Loucy (cell line): Measurements from ENCODE around the gene FARP1.

Source experiments
- H2AFZ ChIP-seq: fragments of 200-600 bp; sonication (generic); 2 replicates; pipeline ENCODE4 v1.6.0; 2016; ENCODE audit warnings: antibody characterized with exemption, mild to moderate bottlenecking, low read length, moderate library complexity
- H3F3A ChIP-seq: fragments of 200-600 bp; 2 replicates; pipeline ENCODE4 v1.6.0; 2016; ENCODE audit warnings: antibody characterized with exemption, low read depth, mild to moderate bottlenecking
- H3K27me3 ChIP-seq: fragments of 200-600 bp; sonication (generic); 2 replicates; pipeline ENCODE4 v1.6.1; 2014; ENCODE audit warnings: low read length, mild to moderate bottlenecking; ENCODE audit not compliant: insufficient read depth, poor library complexity, severe bottlenecking
- H3K36me3 ChIP-seq: fragments of 200-600 bp; sonication (generic); 2 replicates; pipeline ENCODE4 v1.6.1; 2016; ENCODE audit warnings: low read length; ENCODE audit not compliant: insufficient read depth
- H3K4me1 ChIP-seq: fragments of 200-600 bp; sonication (generic); 2 replicates; pipeline ENCODE4 v1.5.1; 2014; ENCODE audit warnings: low read length, mild to moderate bottlenecking; ENCODE audit not compliant: insufficient read depth, poor library complexity, severe bottlenecking
- H3K4me2 ChIP-seq: fragments of 200-600 bp; sonication (generic); 2 replicates; pipeline ENCODE4 v1.6.0; 2014; ENCODE audit warnings: antibody characterized with exemption, low read length, low read depth, mild to moderate bottlenecking; ENCODE audit not compliant: poor library complexity, severe bottlenecking
- H3K4me3 ChIP-seq: fragments of 200-600 bp; sonication (generic); 2 replicates; pipeline ENCODE4 v1.5.1; 2014; ENCODE audit warnings: low read length, mild to moderate bottlenecking, mixed read lengths; ENCODE audit not compliant: poor library complexity, severe bottlenecking
- H3K79me2 ChIP-seq: fragments of 200-600 bp; sonication (generic); 2 replicates; pipeline ENCODE4 v1.6.1; 2014; ENCODE audit warnings: low read length; ENCODE audit not compliant: insufficient read depth
- H3K9ac ChIP-seq: fragments of 200-600 bp; sonication (generic); 2 replicates; pipeline ENCODE4 v1.6.0; 2014; ENCODE audit warnings: mild to moderate bottlenecking, low read depth, low read length, moderate library complexity; ENCODE audit not compliant: poor library complexity, severe bottlenecking
- H3K9me2 ChIP-seq: fragments of 200-600 bp; sonication (generic); replicated peaks from 2 replicates; pipeline ENCODE4 v1.6.1; 2016; ENCODE audit warnings: low read depth, low read length, mixed read lengths
- H3K9me3 ChIP-seq: fragments of 200-600 bp; sonication (generic); 2 replicates; pipeline ENCODE4 v1.6.1; 2014; ENCODE audit warnings: mild to moderate bottlenecking, antibody characterized with exemption, low read length, low read depth; ENCODE audit not compliant: insufficient read depth
- H4K20me1 ChIP-seq: fragments of 200-600 bp; sonication (generic); 2 replicates; pipeline ENCODE4 v1.6.0; 2014; ENCODE audit warnings: antibody characterized with exemption, low read length, mild to moderate bottlenecking; ENCODE audit not compliant: insufficient read depth, poor library complexity, severe bottlenecking
- CTCF ChIP-seq: fragments of 200-600 bp; sonication (generic); conservative IDR thresholded peaks from 2 replicates; pipeline ENCODE4 v1.5.1; 2014; ENCODE audit warnings: mild to moderate bottlenecking, antibody characterized with exemption, low read length
- EZH2phosphoT487 ChIP-seq: fragments of 200-600 bp; IDR thresholded peaks from 2 replicates; pipeline ENCODE4 v1.6.1; 2018; ENCODE audit warnings: antibody characterized with exemption, mild to moderate bottlenecking, moderate library complexity, borderline replicate concordance

Gene FARP1

DNA sequence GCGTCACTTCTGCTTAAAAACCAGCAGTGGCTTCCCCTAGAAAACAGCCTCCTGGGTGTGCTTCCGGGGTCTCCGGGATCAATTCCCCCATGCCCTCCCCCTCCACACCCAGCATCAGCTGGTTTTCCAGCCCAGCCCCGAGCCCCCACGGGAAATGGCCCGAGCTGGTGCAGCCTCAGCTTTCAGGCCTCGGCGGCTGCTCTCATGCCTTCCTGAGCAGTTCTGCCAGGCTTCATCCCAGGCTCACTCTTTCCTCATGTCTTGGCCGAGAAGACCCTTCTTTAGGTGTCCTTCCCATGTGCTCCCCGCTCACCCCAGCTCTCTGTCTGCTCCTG, 137.2 kb downstream of the FARP1 start:
- Histone ChIP-seq H3K9me3 (no peaks in the 10 kb centered on the region), H4K20me1 (no peaks in the 10 kb centered on the region), H3K9me2 (no peaks in the 10 kb centered on the region), H2AFZ (no peak overlapping the region), H3K27me3 (no peaks in the 10 kb centered on the region), H3K36me3 (no peaks in the 10 kb centered on the region), H3K79me2 (no peaks in the 10 kb centered on the region), H3K4me2 (no peak overlapping the region), H3K9ac (no peak overlapping the region), H3K4me3 (no peak overlapping the region), H3K4me1 (no peaks in the 10 kb centered on the region), H3F3A (no peaks in the 10 kb centered on the region)
- TF ChIP-seq CTCF (no peak), EZH2phosphoT487 (no peak)

- Histone ChIP-seq H3K4me2 (no peak overlapping the region), H3K9me2 (no peaks in the 10 kb centered on the region), H3F3A (no peaks in the 10 kb centered on the region), H3K4me1 (no peaks in the 10 kb centered on the region), H3K79me2 (no peaks in the 10 kb centered on the region), H4K20me1 (no peaks in the 10 kb centered on the region), H3K4me3 (no peak overlapping the region), H3K36me3 (no peaks in the 10 kb centered on the region), H3K27me3 (no peaks in the 10 kb centered on the region), H3K9me3 (no peaks in the 10 kb centered on the region; the same call in 1 of the 2 replicates), H3K9ac (no peak overlapping the region), H2AFZ (no peak overlapping the region)
- TF ChIP-seq CTCF (no peak), EZH2phosphoT487 (no peak)
Measured at GRCh38 chr13:98284679-98285078, 141.8 kb downstream of the FARP1 start.

- Histone ChIP-seq H3K36me3 (no peaks in the 10 kb centered on the region), H3K4me3 (no peak overlapping the region), H2AFZ (no peak overlapping the region), H3K79me2 (no peaks in the 10 kb centered on the region), H3K9me3 (no peaks in the 10 kb centered on the region; the same call in 1 of the 2 replicates), H3K4me1 (no peaks in the 10 kb centered on the region), H3K4me2 (no peak overlapping the region), H3K9me2 (no peaks in the 10 kb centered on the region), H3K9ac (no peak overlapping the region), H4K20me1 (no peaks in the 10 kb centered on the region), H3F3A (no peaks in the 10 kb centered on the region), H3K27me3 (no peaks in the 10 kb centered on the region)
- TF ChIP-seq CTCF (no peak), EZH2phosphoT487 (no peak)
Measured at GRCh38 chr13:98285317-98285716, 142.4 kb downstream of the FARP1 start.
